Loucy (cell line): ENCODE measurements around the gene WBP11.

Experiments
- H2AFZ ChIP-seq: fragments of 200-600 bp; sonication (generic); 2 replicates; pipeline ENCODE4 v1.6.0; 2016; ENCODE audit warnings: antibody characterized with exemption, mild to moderate bottlenecking, low read length, moderate library complexity
- H3F3A ChIP-seq: fragments of 200-600 bp; 2 replicates; pipeline ENCODE4 v1.6.0; 2016; ENCODE audit warnings: antibody characterized with exemption, low read depth, mild to moderate bottlenecking
- H3K27me3 ChIP-seq: fragments of 200-600 bp; sonication (generic); 2 replicates; pipeline ENCODE4 v1.6.1; 2014; ENCODE audit warnings: low read length, mild to moderate bottlenecking; ENCODE audit not compliant: insufficient read depth, poor library complexity, severe bottlenecking
- H3K36me3 ChIP-seq: fragments of 200-600 bp; sonication (generic); 2 replicates; pipeline ENCODE4 v1.6.1; 2016; ENCODE audit warnings: low read length; ENCODE audit not compliant: insufficient read depth
- H3K4me1 ChIP-seq: fragments of 200-600 bp; sonication (generic); 2 replicates; pipeline ENCODE4 v1.5.1; 2014; ENCODE audit warnings: low read length, mild to moderate bottlenecking; ENCODE audit not compliant: insufficient read depth, poor library complexity, severe bottlenecking
- H3K4me2 ChIP-seq: fragments of 200-600 bp; sonication (generic); 2 replicates; pipeline ENCODE4 v1.6.0; 2014; ENCODE audit warnings: antibody characterized with exemption, low read length, low read depth, mild to moderate bottlenecking; ENCODE audit not compliant: poor library complexity, severe bottlenecking
- H3K4me3 ChIP-seq: fragments of 200-600 bp; sonication (generic); 2 replicates; pipeline ENCODE4 v1.5.1; 2014; ENCODE audit warnings: low read length, mild to moderate bottlenecking, mixed read lengths; ENCODE audit not compliant: poor library complexity, severe bottlenecking
- H3K79me2 ChIP-seq: fragments of 200-600 bp; sonication (generic); 2 replicates; pipeline ENCODE4 v1.6.1; 2014; ENCODE audit warnings: low read length; ENCODE audit not compliant: insufficient read depth
- H3K9ac ChIP-seq: fragments of 200-600 bp; sonication (generic); 2 replicates; pipeline ENCODE4 v1.6.0; 2014; ENCODE audit warnings: mild to moderate bottlenecking, low read depth, low read length, moderate library complexity; ENCODE audit not compliant: poor library complexity, severe bottlenecking
- H3K9me2 ChIP-seq: fragments of 200-600 bp; sonication (generic); replicated peaks from 2 replicates; pipeline ENCODE4 v1.6.1; 2016; ENCODE audit warnings: low read depth, low read length, mixed read lengths
- H3K9me3 ChIP-seq: fragments of 200-600 bp; sonication (generic); 2 replicates; pipeline ENCODE4 v1.6.1; 2014; ENCODE audit warnings: mild to moderate bottlenecking, antibody characterized with exemption, low read length, low read depth; ENCODE audit not compliant: insufficient read depth
- H4K20me1 ChIP-seq: fragments of 200-600 bp; sonication (generic); 2 replicates; pipeline ENCODE4 v1.6.0; 2014; ENCODE audit warnings: antibody characterized with exemption, low read length, mild to moderate bottlenecking; ENCODE audit not compliant: insufficient read depth, poor library complexity, severe bottlenecking
- EZH2phosphoT487 ChIP-seq: fragments of 200-600 bp; IDR thresholded peaks from 2 replicates; pipeline ENCODE4 v1.6.1; 2018; ENCODE audit warnings: antibody characterized with exemption, mild to moderate bottlenecking, moderate library complexity, borderline replicate concordance
- TF ChIP-seq, protein P1 (sequence below): fragments of 200-600 bp; sonication (generic); conservative IDR thresholded peaks from 2 replicates; pipeline ENCODE4 v1.5.1; 2014; ENCODE audit warnings: mild to moderate bottlenecking, antibody characterized with exemption, low read length

WBP11 gene

DNA sequence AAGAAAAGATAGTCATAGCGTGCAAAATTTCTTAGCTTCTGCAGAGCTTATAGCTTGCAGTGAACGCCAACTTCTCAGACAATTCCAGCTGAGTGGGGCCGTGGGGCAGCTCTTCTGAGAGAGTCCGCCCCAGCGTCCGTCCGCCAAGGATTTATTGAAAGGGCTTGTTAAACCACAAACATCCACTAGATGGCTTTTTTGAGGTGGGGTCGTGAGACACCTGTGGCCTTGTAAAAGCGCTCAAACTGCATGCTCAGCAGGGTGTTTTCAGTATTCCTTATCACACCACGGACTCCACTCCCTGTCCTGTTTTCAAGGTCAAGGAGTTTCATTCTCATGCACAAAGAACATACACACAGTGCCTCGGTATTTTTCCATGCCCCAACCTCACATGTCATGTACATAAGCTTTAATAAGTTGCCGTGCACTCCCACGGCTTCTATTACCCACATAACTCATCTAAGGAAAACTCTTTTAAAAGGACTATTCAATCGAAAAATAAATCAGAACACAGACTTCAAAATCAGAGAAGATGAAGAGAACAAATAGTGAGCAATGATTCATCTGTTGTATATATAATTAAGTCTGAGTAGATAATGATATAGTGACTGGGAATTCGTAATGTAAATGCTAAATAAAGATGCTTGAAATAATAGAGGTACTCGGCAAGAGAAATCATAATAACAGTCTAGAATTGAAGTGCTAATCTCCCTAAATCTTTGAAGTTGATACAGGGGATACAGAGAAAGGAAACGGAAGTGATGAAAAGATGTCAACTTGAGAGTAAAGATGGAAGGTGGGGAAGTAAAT lies 46.7 kb downstream of the WBP11 start:
- H4K20me1 ChIP-seq, result no peaks in the 10 kb centered on the region
- no peaks in the 10 kb centered on the region for H3K79me2 ChIP-seq
- TF ChIP-seq, protein P1, sequence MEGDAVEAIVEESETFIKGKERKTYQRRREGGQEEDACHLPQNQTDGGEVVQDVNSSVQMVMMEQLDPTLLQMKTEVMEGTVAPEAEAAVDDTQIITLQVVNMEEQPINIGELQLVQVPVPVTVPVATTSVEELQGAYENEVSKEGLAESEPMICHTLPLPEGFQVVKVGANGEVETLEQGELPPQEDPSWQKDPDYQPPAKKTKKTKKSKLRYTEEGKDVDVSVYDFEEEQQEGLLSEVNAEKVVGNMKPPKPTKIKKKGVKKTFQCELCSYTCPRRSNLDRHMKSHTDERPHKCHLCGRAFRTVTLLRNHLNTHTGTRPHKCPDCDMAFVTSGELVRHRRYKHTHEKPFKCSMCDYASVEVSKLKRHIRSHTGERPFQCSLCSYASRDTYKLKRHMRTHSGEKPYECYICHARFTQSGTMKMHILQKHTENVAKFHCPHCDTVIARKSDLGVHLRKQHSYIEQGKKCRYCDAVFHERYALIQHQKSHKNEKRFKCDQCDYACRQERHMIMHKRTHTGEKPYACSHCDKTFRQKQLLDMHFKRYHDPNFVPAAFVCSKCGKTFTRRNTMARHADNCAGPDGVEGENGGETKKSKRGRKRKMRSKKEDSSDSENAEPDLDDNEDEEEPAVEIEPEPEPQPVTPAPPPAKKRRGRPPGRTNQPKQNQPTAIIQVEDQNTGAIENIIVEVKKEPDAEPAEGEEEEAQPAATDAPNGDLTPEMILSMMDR, result peak; percentile 48
- TF ChIP-seq EZH2phosphoT487, result no peak
- no peak overlapping the region for H3K4me2 ChIP-seq
- H3K9me2 ChIP-seq, result no peaks in the 10 kb centered on the region
- H3K27me3 ChIP-seq, result no peaks in the 10 kb centered on the region
- H3K9me3 ChIP-seq, result no peaks in the 10 kb centered on the region; the same call in 1 of the 2 replicates
- no peak overlapping the region for H3K9ac ChIP-seq
- H3K36me3 ChIP-seq, result no peaks in the 10 kb centered on the region
- H3F3A ChIP-seq, result no peaks in the 10 kb centered on the region
- H3K4me3 ChIP-seq, result no peak overlapping the region
- no peaks in the 10 kb centered on the region for H3K4me1 ChIP-seq
- no peak overlapping the region for H2AFZ ChIP-seq

DNA sequence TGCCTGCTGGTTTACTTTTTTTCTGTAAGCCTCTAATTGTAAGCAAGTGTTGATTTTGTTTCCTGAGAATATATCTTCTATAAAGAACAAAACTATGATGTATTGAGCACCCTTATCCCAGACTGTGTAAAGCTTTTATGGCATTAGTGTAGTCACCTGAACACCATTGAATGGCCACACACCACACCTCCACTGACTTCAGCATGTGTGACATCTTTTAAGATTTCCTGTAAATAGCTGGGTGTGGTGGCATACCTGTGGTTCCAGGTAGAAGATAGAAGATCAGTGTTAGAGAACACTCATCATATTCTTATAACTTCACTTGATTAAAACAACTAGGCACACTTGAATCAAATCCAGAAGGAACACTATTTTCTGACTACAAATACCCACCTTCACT lies 51.3 kb downstream of the WBP11 start:
- H3F3A ChIP-seq, result no peaks in the 10 kb centered on the region
- no peaks in the 10 kb centered on the region for H3K36me3 ChIP-seq
- no peaks in the 10 kb centered on the region for H3K4me1 ChIP-seq
- H3K79me2 ChIP-seq, result no peaks in the 10 kb centered on the region
- H2AFZ ChIP-seq, result no peak overlapping the region
- H3K4me2 ChIP-seq, result no peak overlapping the region
- H3K9ac ChIP-seq, result no peak overlapping the region
- no peak overlapping the region for H3K4me3 ChIP-seq
- no peaks in the 10 kb centered on the region for H4K20me1 ChIP-seq
- no peak for TF ChIP-seq EZH2phosphoT487
- TF ChIP-seq, protein P1, result no peak
- no peaks in the 10 kb centered on the region for H3K9me3 ChIP-seq
- H3K9me2 ChIP-seq, result no peaks in the 10 kb centered on the region
- no peaks in the 10 kb centered on the region for H3K27me3 ChIP-seq

DNA sequence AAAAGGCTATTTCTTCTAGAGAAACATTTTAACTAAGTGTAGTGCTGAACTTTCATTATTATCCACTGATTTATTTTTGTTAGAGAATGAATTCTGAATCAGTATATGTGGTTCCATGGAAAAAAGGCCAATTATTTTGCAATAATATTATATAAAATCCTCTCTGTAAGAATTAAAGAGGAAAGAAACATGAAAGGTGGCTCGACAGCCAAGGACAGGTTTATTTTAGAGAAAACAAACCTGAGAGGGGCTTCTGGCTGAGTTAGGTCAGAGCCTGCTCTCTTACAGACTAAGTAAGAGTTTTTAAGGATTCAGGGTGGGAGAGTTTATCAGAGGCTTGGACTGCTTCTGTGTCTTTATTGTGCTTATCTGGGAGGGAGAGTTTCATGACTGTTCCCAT lies 60.2 kb downstream of the WBP11 start:
- Histone ChIP-seq H4K20me1 (no peaks in the 10 kb centered on the region), H3K79me2 (no peaks in the 10 kb centered on the region), H3K27me3 (no peaks in the 10 kb centered on the region), H3F3A (no peaks in the 10 kb centered on the region), H3K9me2 (no peaks in the 10 kb centered on the region), H3K9me3 (no peaks in the 10 kb centered on the region), H3K4me3 (no peak overlapping the region), H3K4me1 (no peaks in the 10 kb centered on the region), H3K4me2 (no peak overlapping the region), H3K9ac (no peak overlapping the region), H3K36me3 (no peaks in the 10 kb centered on the region), H2AFZ (no peak overlapping the region)
- TF ChIP-seq EZH2phosphoT487, result no peak
- TF ChIP-seq, protein P1, result no peak
